Ramos (cell line): ENCODE measurements around the gene ZNF451.

ENCODE experiments used
- in situ Hi-C: fragments of 300-500 bp; cut with MboI; formaldehyde crosslinking; loops from one replicate; pipeline ENCODE4 v1.14.3; 2022; ENCODE audit warnings: low sequenced_read_pairs; ENCODE audit not compliant: unreplicated experiment

Gene ZNF451

DNA sequence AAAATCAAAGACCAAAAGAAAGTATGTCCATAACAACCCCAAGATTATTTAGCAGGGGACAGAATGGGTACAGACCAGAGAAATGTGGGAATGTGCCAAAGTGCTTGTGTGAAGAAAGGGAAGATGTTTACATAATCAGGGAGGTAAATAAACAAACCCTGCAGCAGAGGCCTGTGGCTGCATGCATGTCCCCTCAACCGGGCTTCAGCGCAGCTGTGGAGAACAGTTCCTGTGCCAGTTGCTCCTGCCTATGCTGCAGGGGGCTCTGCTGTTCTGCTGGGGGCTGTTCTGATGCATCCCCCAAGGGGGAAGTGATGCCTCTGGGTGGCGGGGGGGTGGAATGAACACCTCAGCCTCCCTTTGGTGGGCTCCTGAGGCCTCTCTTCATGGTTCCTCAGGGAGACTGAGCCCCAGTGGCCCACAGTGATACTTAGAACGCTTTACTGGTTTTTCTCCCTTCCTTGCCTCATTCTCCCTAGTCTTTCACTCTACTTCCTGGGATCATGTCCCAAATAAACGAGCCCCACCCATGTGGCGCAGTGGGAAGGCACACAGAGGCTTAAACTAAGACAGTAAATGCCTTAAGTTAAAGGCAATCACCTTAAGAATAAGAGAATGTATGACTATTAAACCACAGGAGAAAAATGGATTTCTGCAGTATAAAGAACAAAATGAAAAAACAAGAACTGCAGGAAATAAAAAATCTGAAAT, 109.1 kb downstream of the ZNF451 start:
- in situ Hi-C loops, result no loop called here

DNA sequence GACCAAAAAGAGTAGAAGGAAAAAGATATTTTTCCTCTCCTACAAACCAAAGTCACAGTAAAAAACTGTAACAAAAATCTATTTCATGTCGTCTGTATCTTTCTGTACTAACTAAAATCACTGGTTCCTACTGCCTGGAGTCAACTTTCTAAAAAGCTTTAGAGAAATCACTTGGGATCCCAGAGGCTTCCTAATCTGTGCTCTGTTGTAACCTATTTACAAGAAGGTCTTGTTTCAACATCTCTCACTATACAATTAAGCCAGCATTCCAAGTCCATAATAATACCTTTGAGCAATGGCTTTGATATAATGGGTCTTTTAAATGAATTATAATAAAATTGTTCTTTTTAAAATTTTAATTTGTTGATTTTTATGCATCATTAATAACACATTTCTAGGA, 111.7 kb downstream of the ZNF451 start:
- in situ Hi-C loops, result no loop called here

DNA sequence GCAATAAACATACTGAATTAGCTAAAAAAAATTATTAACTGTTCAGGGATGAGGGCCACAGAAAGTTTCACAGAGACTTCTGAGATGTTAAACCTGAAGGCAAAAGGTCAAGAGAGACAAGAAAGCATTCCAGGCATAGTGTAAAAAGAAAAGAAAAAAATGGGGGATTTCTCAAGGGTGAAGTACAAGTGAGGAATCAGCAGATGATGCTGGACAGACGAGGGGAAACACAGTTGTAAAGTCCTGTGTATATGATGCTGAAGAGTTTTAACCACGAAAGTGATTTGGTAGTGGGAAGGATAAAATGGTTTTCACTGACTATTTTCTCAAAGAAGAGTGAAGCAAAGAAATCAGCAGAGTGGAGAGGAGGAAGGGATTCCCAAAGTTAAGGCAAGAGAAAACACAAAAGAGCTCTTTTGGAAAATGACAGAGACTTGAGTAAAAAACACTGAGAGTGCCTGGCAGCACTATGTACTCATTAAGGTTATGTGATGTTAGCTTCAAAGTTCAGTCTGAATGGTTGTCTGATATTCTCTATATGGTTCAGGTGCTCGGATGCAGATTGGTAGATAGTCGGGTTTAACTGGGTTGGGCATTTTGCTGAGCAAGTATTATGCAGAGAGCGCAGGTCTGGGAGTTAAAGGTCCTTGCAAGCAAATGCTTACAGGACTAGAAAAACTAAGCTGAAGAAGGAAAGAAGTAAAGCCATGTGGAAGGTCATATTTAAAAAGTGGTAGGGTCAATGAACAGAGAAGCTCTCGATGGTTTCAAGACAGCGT, 115.8 kb downstream of the ZNF451 start:
- in situ Hi-C loops, result no loop called here

DNA sequence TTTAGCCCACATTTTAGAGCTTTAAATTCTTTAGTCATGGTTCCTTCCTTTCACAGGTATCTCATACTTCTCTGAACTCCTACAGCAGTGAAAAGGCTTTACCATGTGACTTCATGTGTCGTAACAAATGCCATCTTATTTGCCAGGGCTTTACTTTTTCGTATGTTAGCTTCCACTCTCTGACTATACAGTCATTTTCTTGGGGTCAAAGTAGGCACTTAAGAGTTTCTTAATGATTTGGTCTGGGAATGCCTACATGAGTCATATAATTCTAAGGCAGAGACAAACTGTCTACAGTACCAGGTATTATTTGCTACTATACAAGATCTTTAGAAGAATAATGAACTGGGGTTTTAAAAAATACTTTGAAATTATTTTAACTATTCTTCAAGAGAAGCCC, 117.2 kb downstream of the ZNF451 start:
- in situ Hi-C loops, result no loop called here

DNA sequence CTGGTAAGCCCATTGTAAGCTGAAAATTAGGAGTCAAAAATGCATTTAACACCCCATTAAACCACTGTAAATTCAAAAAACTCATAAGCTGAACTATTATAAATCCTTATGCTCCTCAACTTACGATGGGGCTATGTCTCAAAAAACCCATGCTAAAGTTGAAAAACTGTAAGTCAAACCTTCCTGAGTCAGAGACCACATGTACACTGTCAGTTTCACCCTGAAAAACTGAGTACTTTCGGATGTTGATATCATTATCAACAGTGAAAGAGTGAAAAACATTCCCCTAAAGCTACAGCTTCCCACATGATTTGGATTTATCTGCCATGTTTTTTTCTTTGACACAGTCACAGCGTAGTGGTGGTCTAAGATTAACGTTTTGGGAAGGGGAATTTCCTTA, 117.9 kb downstream of the ZNF451 start:
- in situ Hi-C loops, result no loop called here

DNA sequence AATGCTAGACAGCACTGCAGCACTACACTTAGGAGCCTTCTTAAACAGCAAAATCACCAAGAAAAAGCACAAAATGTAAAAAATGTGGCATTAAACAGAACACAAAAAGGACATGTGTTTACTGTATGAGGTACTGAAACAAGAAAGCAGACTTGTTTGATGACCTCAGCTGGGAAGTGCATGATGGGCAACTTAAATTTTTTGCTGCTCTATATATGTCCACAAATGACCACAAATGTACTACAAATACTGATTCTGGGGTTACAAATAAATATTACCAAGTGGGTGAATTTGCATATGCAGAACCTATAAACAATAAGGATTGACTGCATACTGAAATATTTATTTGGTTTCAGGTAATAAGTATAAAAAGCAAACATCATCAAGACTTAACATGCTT, 119.0 kb downstream of the ZNF451 start:
- in situ Hi-C loops, result no loop called here

DNA sequence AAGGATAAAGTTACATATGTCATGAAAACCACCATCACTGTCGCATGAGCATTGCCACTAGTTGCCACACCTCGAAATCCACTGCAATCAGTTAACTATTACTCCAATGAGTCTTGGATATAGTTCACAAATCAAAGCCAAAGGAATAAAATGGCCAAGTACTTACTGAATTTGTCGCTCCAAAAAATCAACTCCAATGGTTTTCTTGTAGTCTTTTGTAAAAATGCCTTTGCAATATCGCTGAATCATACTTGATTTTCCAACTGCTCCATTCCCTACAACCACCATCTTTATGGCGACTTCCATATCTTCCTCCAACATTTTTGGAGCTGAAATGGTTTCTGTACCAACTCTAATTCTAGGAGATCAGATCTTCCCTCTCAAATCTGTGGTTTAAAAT, 120.1 kb downstream of the ZNF451 start:
- in situ Hi-C loops, result no loop called here

DNA sequence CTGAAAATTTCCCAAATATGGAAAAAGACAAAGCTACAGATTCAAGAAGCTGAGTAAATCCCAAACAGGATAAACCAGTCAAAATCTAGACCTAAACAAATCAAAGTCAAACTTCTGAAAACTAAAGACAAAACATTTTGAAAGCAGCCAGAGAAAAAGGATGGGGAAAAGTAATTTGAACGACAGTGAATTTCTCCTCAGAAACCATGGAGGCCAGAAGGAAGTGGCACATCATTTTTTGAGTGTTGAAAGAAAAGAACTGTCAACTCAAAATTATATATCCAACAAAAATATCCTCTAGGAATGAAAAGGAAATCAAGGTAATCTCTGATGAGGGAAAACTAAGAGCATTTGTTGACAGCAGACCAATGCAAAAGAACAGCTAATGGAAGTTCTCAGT, 125.3 kb downstream of the ZNF451 start:
- in situ Hi-C loops, result no loop called here

DNA sequence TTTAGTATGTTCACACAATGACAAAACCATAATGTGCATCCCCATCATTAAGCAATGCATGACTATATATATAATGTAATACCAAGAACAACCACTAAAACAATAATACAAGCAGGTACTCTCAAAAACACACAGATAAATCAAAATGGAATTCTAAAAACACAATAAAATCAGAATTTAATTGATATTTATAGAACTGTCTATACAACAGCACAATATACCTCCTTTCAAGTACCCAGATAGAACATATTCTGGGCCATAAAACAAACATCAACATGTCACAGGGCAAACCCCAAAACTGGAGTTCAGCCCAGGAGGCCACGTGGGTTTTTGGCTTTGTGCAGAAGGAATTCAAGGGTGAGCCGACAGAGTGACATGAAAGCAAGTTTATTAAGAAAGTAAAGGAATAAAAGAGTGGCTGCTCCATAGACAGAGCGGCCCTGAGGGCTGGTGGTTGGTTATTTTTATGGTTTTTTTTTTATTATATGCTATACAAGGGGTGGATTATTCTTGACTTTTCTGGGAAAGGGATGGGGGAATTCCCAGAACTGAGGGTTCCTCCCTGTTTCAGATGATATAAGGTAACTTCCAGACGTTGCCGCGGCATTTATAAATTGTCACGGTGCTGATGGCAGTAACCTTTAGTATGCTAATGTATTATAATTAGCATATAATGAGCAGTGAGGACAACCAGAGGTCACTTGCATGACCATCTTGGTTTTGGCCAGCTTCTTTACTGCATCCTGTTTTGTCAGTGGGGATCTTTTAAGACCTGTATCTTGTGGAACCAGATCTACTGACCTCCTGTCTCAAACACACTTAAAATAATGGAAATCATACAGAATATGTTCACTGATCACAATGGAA, 126.5 kb downstream of the ZNF451 start:
- in situ Hi-C loops, result no loop called here

DNA sequence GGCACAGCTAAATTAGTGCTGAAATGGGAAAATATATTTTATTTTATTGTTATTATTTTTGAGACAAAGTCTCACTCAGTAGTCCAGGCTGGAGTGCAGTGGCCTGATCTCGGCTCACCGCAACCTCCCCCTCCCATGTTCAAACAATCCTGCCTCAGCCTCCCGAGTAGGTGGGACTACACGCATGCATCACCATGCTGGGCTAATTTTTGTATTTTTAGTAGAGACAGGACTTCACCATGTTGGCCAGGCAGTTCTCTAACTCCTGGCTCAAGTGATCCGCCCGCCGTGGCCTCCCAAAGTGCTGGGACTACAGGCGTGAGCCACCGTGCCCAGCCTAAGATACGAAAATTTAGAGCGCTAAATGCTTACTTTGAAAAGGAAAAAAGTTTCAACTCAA, 127.3 kb downstream of the ZNF451 start:
- in situ Hi-C loops, result no loop called here
